Suppressor macrophage treated with lipopolysaccharide for 1 hour (primary cell): ENCODE results near the gene POLR3K.
"Not testable (repeated sequence)": the region's sequence is repeated elsewhere in the genome, so short reads cannot be mapped to it uniquely, and the experiment has no call there.

Source experiments
- DNase-seq, 3 donors: peaks; one replicate each; pipeline ENCODE4 v3.0.0-alpha.2; 2020 to 2022

The POLR3K gene

GRCh38 chr16:42069-42457 lies 11.3 kb downstream of the POLR3K start:
- no peak for DNase-seq

GRCh38 chr16:41439-42068 lies 11.9 kb downstream of the POLR3K start:
- DNase-seq, result no peak

- peak in 1 of 3 donors; percentile 10 for DNase-seq
These were observed 14.2 kb downstream of the POLR3K start for GRCh38 chr16:38941-39892.

GRCh38 chr16:38206-38605 lies 15.2 kb downstream of the POLR3K start:
- DNase-seq, result not testable (repeated sequence)

GRCh38 chr16:37511-37910 lies 15.9 kb downstream of the POLR3K start:
- peak; percentile 40 to 50 (median 40) for DNase-seq

DNA sequence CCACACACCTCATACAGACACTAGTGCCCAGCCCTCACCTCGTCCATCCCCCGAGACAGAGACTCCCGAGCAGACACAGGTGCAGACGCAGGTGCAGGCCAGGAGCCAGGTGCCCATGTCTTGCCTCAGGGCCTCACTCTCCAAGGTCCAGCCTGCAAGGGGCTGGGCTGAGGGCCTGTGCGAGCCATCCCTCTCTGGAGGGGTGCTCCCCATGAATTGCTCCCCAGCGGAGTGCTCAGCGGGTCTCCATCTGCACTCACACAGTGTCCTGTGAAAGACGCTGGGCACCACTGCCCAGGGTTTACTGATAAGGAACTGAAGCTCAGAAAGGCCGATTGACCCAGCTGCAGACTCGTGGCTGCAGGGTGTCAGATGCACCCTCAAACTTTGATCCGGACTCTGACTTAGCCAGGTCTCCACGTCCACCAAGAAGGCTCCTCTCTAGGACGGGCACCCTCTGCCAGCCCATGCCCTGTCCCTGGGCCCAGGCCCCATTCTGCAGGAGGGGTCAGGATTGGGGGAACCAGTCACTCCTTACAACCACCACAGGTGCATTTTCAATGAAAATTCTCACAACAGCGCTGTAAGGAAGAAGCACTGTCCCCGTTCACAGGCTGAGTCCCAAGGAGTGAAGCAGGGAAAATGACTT lies 16.9 kb downstream of the POLR3K start:
- peak in 1 of 3 donors; percentile 16 for DNase-seq

GRCh38 chr16:35678-36305 lies 17.6 kb downstream of the POLR3K start:
- peak in 1 of 3 donors; percentile 4 for DNase-seq

- DNase-seq, result peak; percentile 79 to 84 (median 81)
These were observed 18.3 kb downstream of the POLR3K start for GRCh38 chr16:35011-35677.

DNA sequence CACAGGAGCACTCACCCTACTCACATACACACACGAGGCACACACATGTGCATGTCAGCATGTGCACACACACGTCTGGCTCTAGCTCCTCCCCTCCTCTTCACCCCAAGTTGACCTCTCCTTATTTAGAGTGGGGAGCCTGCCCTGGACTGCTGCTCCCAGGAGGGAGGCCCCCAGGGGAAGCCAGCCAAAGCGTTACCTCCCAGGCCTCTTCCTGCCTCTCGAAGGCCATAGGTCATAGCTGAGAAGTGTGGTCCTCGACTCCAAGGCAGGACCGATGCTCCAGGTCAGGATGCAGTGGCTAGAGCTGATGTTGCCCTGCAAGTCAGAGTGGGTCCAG lies 18.8 kb downstream of the POLR3K start:
- DNase-seq, result peak in 1 of 3 donors; percentile 17

GRCh38 chr16:33877-34647 lies 19.3 kb downstream of the POLR3K start:
- peak in 1 of 3 donors; percentile 8 for DNase-seq

GRCh38 chr16:33154-33876 lies 20.1 kb downstream of the POLR3K start:
- peak in 1 of 3 donors; percentile 2 for DNase-seq

- not testable (repeated sequence) for DNase-seq
These were observed 22.8 kb downstream of the POLR3K start for GRCh38 chr16:30627-31026.

DNA sequence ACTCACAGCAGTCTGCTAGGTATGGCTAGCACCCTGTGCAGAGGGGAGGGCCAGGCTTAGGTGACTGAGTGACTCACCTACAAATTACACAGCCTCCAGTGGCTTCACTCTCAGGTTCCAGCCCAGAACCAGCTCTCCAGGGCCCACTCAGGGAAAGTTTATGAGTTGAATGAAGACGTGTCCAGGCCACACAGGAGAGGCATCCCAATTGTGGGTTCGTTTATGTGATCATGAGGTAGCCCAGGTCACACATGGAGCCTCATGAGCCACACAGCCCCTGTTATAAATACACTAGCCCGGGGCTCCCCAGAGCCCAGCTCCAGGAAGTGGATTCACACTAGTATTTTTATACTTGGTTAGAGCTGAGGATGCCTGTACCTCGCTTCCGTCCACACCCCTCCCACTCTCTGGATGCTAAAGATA lies 27.5 kb downstream of the POLR3K start:
- not testable (repeated sequence) for DNase-seq

DNA sequence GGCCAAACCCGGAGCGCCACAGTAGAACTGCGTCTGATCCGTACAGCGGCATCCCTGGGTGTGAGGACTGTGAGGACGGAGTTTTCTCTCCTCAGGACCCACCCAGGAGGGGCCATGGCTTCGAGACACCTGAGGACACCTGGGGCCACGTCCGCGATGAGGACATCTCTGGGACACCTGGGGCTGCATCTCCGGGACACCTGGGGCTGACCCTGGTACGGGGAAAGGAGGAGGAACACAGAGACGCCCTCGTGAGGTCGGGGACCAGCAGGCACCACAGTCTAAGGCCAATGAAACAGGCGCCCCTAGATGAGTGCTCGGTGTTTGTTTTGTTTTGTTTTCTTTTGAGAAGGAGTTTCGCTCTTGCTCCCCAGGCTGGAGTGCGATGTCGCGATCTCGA lies 29.3 kb downstream of the POLR3K start:
- DNase-seq, result not testable (repeated sequence)

- DNase-seq, result not testable (repeated sequence)
These were observed 32.5 kb downstream of the POLR3K start for GRCh38 chr16:20886-21285.

DNA sequence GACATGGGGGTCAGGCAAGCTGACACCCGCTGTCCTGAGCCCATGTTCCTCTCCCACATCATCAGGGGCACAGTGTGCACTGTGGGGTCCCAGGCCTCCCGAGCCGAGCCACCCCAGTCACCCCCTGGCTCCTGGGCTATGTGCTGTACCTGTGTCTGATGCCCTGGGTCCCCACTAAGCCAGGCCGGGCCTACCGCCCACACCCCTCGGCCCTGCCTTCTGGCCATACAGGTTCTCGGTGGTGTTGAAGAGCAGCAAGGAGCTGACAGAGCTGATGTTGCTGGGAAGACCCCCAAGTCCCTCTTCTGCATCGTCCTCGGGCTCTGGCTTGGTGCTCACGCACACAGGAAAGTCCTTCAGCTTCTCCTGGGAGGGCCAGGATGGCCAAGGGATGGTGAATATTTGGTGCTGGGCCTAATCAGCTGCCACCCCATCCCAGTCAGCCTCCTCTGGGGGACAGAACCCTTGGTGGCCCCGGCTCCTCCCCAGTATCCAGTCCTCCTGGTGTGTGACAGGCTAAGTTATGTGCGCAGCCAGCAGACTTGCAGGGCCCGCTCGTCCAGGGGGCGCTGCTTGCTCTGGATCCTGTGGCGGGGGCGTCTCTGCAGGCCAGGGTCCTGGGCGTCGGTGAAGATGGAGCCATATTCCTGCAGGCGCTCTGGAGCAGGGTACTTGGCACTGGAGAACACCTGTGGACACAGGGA lies 36.2 kb downstream of the POLR3K start:
- DNase-seq, result peak in 1 of 3 donors; percentile 6

- DNase-seq, result not testable (repeated sequence)
These were observed 42.6 kb downstream of the POLR3K start for GRCh38 chr16:10772-11171.

DNA sequence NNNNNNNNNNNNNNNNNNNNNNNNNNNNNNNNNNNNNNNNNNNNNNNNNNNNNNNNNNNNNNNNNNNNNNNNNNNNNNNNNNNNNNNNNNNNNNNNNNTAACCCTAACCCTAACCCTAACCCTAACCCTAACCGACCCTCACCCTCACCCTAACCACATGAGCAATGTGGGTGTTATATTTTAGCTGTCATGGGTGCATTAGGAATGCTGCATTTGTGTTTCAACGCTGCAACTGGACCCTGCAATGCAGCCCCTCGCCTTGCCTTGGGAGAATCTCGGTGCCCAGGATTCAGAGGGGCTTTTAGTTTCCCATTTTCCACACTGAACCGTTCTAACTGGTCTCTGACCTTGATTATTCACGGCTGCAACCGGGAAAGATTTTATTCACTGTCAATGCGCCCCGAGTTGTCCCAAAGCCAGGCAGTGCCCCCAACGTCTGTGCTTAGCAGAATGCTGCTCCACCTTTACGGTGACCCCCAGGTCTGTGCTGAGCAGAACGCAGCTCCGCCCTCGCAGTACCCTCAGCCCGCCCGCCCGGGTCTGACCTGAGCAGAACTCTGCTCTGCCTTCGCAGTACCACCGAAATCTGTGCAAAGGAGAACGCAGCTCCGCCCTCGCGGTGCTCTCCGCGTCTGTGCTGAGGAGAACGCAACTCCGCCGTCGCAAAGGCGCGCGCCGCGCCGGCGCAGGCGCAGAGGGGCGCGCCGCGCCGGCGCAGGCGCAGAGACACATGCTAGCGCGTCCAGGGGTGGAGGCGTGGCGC lies 43.3 kb downstream of the POLR3K start:
- DNase-seq, result peak in 1 of 3 donors; percentile 17
